Activated naive CD4-positive, alpha-beta T cell treated with Interleukin-2 at 50 U/mL for 16 hours (primary cell): ENCODE measurements around the gene ZNF808.
"Not testable (repeated sequence)": the region's sequence is repeated elsewhere in the genome, so short reads cannot be mapped to it uniquely, and the experiment has no call there.

Experiments
- DNase-seq: peaks from one replicate; pipeline ENCODE4 v3.0.0-alpha.2; 2020

Gene ZNF808

GRCh38 chr19:52601025-52601973 lies 73.8 kb downstream of the ZNF808 start:
- peak; percentile 95 for DNase-seq

GRCh38 chr19:52601974-52602366 lies 74.5 kb downstream of the ZNF808 start:
- DNase-seq, result not testable (repeated sequence)

GRCh38 chr19:52602941-52603340 lies 75.5 kb downstream of the ZNF808 start:
- DNase-seq, result no peak

GRCh38 chr19:52603558-52604207 lies 76.2 kb downstream of the ZNF808 start:
- DNase-seq, result no peak
